Endothelial cell of umbilical vein (primary cell): Measurements from ENCODE around the gene TMOD1.

Source experiments
- POLR2A ChIP-seq: IDR thresholded peaks from 2 replicates; pipeline ENCODE4 v1.6.1; 2012; ENCODE audit warnings: low read depth, mild to moderate bottlenecking, control low read depth, low read length
- TF ChIP-seq, protein P1 (sequence below), 2 donors: IDR thresholded peaks; 1 replicate in 1 of 2; 2 replicates in 1 of 2; pipeline ENCODE4 v1.5.1; 2011; ENCODE audit warnings: low read length in 2 of 2, mild to moderate bottlenecking in 2 of 2, moderate library complexity in 2 of 2, control low read depth in 1 of 2, inconsistent platforms in 1 of 2, low read depth in 1 of 2; ENCODE audit not compliant: insufficient read depth in 1 of 2; ENCODE audit errors: extremely low read depth in 1 of 2

- no peak for TF ChIP-seq POLR2A
- TF ChIP-seq, protein P1, sequence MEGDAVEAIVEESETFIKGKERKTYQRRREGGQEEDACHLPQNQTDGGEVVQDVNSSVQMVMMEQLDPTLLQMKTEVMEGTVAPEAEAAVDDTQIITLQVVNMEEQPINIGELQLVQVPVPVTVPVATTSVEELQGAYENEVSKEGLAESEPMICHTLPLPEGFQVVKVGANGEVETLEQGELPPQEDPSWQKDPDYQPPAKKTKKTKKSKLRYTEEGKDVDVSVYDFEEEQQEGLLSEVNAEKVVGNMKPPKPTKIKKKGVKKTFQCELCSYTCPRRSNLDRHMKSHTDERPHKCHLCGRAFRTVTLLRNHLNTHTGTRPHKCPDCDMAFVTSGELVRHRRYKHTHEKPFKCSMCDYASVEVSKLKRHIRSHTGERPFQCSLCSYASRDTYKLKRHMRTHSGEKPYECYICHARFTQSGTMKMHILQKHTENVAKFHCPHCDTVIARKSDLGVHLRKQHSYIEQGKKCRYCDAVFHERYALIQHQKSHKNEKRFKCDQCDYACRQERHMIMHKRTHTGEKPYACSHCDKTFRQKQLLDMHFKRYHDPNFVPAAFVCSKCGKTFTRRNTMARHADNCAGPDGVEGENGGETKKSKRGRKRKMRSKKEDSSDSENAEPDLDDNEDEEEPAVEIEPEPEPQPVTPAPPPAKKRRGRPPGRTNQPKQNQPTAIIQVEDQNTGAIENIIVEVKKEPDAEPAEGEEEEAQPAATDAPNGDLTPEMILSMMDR (IDR thresholded peaks at IDR 0.05; ENCODE audit: extremely low read depth in 1 of 2, insufficient read depth in 1 of 2, low read depth in 1 of 2, low read length in 2 of 2), result no peak
Measured at GRCh38 chr9:97543561-97543960, 42.1 kb downstream of the TMOD1 start.
